Measurements from ENCODE around the gene CASQ2. TPM values are rescaled to one million over a fixed set of nuclear protein-coding genes. Genes with fewer than 3 reads are reported as not detected.
A peak's percentile ranks its signal among the peaks of the same experiment; 100 is the strongest.

The CASQ2 gene
- total RNA-seq, 1 experiment from 2014 or later: not detected

DNA sequence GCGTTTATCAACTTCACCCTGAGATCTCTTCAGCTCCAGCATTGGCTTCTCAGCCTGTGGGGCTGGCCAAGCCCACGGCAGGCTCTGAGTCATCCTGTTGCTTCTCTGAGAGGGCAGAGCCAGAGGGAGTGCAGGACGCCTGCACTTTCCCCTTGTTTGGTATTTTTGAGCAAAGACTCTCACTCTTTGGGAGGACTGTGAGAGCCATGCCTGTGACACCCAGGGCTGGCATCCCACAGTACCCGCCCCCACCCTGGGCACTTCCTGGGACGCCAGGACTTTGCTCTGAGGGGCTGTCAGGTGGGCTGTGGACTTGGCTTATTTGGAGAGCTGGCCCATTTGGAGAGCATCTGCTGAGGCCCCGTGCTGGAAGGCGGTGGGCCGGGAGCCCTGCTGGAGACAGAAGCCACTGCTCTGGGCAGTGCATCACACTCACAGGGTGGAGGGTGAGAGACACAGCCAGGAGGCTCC lies 89.3 kb downstream of the CASQ2 start:
- H3K9me2 ChIP-seq (ENCODE audit: insufficient read depth): no peaks in the 10 kb centered on the region
- no peak overlapping the region for H3K4me2 ChIP-seq (ENCODE audit: low read length)
- peaks cover 25 to 46% of the 10 kb centered on the region in 2 experiments; a peak in 3 of 4 replicates for H3K4me1 ChIP-seq (ENCODE audit: control insufficient read depth in 1 of 2, insufficient read depth in 2 of 2, low read length in 2 of 2)
- no peak overlapping the region for H3K9ac ChIP-seq (ENCODE audit: low read length)
- TF ChIP-seq ZFX (IDR thresholded peaks at IDR 0.05) (no peak), FOSL1 (IDR thresholded peaks at IDR 0.05; ENCODE audit: low read depth) (no peak), ZNF274 (IDR thresholded peaks at IDR 0.05; ENCODE audit: low read depth, low read length) (no peak), CEBPB (IDR thresholded peaks at IDR 0.05; ENCODE audit: low read depth) (no peak), RAD21 (IDR thresholded peaks at IDR 0.05; ENCODE audit: low read depth) (no peak), SRF (IDR thresholded peaks at IDR 0.05; ENCODE audit: low read depth) (no peak), EZH2phosphoT487 (IDR thresholded peaks at IDR 0.05; ENCODE audit: borderline replicate concordance) (no peak), CBX3 (IDR thresholded peaks at IDR 0.05; ENCODE audit: low read depth) (no peak), ELF1 (IDR thresholded peaks at IDR 0.05; ENCODE audit: borderline replicate concordance, low read depth) (no peak), TCF7L2 (IDR thresholded peaks at IDR 0.05; ENCODE audit: borderline replicate concordance, extremely low read depth, insufficient read depth, insufficient read length) (no peak), POLR2A (IDR thresholded peaks at IDR 0.05; ENCODE audit: borderline replicate concordance, extremely low read depth, insufficient read depth, insufficient read length) (no peak), SIN3A (IDR thresholded peaks at IDR 0.05; ENCODE audit: low read depth) (no peak), EGR1 (IDR thresholded peaks at IDR 0.05; ENCODE audit: low read depth) (no peak)
- TF ChIP-seq, protein P1, sequence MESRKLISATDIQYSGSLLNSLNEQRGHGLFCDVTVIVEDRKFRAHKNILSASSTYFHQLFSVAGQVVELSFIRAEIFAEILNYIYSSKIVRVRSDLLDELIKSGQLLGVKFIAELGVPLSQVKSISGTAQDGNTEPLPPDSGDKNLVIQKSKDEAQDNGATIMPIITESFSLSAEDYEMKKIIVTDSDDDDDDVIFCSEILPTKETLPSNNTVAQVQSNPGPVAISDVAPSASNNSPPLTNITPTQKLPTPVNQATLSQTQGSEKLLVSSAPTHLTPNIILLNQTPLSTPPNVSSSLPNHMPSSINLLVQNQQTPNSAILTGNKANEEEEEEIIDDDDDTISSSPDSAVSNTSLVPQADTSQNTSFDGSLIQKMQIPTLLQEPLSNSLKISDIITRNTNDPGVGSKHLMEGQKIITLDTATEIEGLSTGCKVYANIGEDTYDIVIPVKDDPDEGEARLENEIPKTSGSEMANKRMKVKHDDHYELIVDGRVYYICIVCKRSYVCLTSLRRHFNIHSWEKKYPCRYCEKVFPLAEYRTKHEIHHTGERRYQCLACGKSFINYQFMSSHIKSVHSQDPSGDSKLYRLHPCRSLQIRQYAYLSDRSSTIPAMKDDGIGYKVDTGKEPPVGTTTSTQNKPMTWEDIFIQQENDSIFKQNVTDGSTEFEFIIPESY (IDR thresholded peaks at IDR 0.05; ENCODE audit: extremely low read depth, insufficient replicate concordance, low read length): no peak
- TF ChIP-seq, protein P2, sequence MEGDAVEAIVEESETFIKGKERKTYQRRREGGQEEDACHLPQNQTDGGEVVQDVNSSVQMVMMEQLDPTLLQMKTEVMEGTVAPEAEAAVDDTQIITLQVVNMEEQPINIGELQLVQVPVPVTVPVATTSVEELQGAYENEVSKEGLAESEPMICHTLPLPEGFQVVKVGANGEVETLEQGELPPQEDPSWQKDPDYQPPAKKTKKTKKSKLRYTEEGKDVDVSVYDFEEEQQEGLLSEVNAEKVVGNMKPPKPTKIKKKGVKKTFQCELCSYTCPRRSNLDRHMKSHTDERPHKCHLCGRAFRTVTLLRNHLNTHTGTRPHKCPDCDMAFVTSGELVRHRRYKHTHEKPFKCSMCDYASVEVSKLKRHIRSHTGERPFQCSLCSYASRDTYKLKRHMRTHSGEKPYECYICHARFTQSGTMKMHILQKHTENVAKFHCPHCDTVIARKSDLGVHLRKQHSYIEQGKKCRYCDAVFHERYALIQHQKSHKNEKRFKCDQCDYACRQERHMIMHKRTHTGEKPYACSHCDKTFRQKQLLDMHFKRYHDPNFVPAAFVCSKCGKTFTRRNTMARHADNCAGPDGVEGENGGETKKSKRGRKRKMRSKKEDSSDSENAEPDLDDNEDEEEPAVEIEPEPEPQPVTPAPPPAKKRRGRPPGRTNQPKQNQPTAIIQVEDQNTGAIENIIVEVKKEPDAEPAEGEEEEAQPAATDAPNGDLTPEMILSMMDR (IDR thresholded peaks at IDR 0.05 in 2 of 3, conservative IDR thresholded peaks at IDR 0.05 in 1 of 3; ENCODE audit: borderline replicate concordance in 1 of 3, insufficient read depth in 1 of 3, low read depth in 2 of 3, low read length in 2 of 3): no peak
- TF ChIP-seq, protein P3, sequence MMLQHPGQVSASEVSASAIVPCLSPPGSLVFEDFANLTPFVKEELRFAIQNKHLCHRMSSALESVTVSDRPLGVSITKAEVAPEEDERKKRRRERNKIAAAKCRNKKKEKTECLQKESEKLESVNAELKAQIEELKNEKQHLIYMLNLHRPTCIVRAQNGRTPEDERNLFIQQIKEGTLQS (IDR thresholded peaks at IDR 0.05): no peak
- TF ChIP-seq, protein P4, sequence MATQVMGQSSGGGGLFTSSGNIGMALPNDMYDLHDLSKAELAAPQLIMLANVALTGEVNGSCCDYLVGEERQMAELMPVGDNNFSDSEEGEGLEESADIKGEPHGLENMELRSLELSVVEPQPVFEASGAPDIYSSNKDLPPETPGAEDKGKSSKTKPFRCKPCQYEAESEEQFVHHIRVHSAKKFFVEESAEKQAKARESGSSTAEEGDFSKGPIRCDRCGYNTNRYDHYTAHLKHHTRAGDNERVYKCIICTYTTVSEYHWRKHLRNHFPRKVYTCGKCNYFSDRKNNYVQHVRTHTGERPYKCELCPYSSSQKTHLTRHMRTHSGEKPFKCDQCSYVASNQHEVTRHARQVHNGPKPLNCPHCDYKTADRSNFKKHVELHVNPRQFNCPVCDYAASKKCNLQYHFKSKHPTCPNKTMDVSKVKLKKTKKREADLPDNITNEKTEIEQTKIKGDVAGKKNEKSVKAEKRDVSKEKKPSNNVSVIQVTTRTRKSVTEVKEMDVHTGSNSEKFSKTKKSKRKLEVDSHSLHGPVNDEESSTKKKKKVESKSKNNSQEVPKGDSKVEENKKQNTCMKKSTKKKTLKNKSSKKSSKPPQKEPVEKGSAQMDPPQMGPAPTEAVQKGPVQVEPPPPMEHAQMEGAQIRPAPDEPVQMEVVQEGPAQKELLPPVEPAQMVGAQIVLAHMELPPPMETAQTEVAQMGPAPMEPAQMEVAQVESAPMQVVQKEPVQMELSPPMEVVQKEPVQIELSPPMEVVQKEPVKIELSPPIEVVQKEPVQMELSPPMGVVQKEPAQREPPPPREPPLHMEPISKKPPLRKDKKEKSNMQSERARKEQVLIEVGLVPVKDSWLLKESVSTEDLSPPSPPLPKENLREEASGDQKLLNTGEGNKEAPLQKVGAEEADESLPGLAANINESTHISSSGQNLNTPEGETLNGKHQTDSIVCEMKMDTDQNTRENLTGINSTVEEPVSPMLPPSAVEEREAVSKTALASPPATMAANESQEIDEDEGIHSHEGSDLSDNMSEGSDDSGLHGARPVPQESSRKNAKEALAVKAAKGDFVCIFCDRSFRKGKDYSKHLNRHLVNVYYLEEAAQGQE (IDR thresholded peaks at IDR 0.05; ENCODE audit: low read depth): no peak
- TF ChIP-seq, protein P5, sequence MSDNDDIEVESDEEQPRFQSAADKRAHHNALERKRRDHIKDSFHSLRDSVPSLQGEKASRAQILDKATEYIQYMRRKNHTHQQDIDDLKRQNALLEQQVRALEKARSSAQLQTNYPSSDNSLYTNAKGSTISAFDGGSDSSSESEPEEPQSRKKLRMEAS (IDR thresholded peaks at IDR 0.05): no peak
- RAD21 ChIA-PET (ENCODE audit: low non-redundant PET in 1 of 2, low total read pairs in 2 of 2, uncharacterized antibody in 2 of 2, unreplicated experiment in 2 of 2): no interaction called here
- DNase-seq (ENCODE audit: low read depth, low spot score) (no peak), ATAC-seq (peak; percentile 70)
- BruUV-seq (replicated peaks): no TSS peak
- intact Hi-C loops (cut with micrococcal nuclease): no loop called here
- POLR2A ChIA-PET: no interaction called here
- H4K20me1 ChIP-seq (ENCODE audit: insufficient read depth): no peaks in the 10 kb centered on the region
- H3K4me3 ChIP-seq (replicated peaks in 1 of 2; ENCODE audit: low read depth in 1 of 2, low read length in 2 of 2): no peak overlapping the region
- H3K79me2 ChIP-seq (ENCODE audit: insufficient read depth, low read length): no peaks in the 10 kb centered on the region; the same call in 1 of the 2 replicates
- H2AFZ ChIP-seq (ENCODE audit: low read depth, low read length, poor library complexity, severe bottlenecking): no peak overlapping the region
- no peaks in the 10 kb centered on the region for H3K9me3 ChIP-seq (ENCODE audit: control insufficient read depth in 1 of 2, insufficient read depth in 1 of 2, low read depth in 1 of 2, low read length in 2 of 2)
- H3K27ac ChIP-seq (ENCODE audit: low read depth, low read length): no peak overlapping the region
- H3K27me3 ChIP-seq (ENCODE audit: insufficient read depth, low read length): no peaks in the 10 kb centered on the region
- CTCF ChIA-PET: interaction anchor here (1.8 kb wide), 1 partner anchor 28 kb away, joined by 7 read pairs; no protein-coding TSS in a partner anchor
- no peaks in the 10 kb centered on the region for H3K36me3 ChIP-seq (ENCODE audit: control insufficient read depth in 1 of 2, insufficient read depth in 2 of 2, low read length in 2 of 2)
